Epithelial cell of esophagus (primary cell): ENCODE results near the gene MANBA.

Experiments used
- DNase-seq: peaks from one replicate; pipeline ENCODE4 v3.0.0; 2010; ENCODE audit warnings: low read depth
- H3K4me3 ChIP-seq: 2 replicates; pipeline ENCODE4 v1.5.1; 2011; ENCODE audit warnings: mild to moderate bottlenecking, low read length, control low read depth
- TF ChIP-seq, protein P1 (sequence below): IDR thresholded peaks from 2 replicates; pipeline ENCODE4 v1.5.1; 2011; ENCODE audit warnings: low read depth, mild to moderate bottlenecking, low read length, control low read depth, inconsistent platforms; ENCODE audit not compliant: insufficient read depth; ENCODE audit errors: missing control alignments

MANBA gene

DNA sequence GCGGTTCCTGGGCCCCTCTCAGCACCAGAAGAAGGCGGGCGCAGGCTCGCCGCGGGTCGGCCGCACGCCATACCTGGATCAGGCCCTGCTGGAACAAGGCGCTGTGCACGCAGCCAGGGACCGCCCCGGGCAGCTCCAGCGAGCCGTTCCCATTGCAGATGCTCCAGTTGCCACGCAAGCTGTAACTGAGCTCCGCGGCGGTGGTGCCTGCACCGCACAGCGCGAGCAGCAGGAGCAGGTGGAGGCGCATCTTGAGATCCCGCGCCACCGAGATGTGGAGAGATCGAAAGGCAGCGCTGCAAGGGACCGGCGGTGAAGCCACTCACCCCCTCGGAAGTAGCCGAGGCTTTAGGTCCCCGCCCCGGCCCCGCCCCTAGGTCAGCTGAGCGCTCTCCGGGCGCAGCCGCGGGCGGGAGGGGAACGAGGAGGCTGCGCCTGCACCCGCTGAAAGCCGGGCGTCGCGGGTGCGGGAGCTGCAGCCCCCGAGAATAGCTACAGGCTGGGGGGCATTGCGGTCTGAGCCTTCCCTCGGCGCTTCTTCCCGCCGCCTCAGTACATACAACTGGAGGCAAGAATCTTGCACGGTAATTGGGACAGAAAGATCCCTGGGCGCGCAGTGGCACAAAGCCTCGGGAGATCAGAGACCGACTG, at the start of gene MANBA:
TSS of gene MANBA (minus strand) at position 324 of the 651 bp plus-strand sequence. CDS start at position 250, 74 bp downstream.
- TF ChIP-seq, protein P1, sequence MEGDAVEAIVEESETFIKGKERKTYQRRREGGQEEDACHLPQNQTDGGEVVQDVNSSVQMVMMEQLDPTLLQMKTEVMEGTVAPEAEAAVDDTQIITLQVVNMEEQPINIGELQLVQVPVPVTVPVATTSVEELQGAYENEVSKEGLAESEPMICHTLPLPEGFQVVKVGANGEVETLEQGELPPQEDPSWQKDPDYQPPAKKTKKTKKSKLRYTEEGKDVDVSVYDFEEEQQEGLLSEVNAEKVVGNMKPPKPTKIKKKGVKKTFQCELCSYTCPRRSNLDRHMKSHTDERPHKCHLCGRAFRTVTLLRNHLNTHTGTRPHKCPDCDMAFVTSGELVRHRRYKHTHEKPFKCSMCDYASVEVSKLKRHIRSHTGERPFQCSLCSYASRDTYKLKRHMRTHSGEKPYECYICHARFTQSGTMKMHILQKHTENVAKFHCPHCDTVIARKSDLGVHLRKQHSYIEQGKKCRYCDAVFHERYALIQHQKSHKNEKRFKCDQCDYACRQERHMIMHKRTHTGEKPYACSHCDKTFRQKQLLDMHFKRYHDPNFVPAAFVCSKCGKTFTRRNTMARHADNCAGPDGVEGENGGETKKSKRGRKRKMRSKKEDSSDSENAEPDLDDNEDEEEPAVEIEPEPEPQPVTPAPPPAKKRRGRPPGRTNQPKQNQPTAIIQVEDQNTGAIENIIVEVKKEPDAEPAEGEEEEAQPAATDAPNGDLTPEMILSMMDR = no peak
- peak; percentile 81 for DNase-seq
- H3K4me3 ChIP-seq = peak within 1 kb of the TSS; percentile 76

DNA sequence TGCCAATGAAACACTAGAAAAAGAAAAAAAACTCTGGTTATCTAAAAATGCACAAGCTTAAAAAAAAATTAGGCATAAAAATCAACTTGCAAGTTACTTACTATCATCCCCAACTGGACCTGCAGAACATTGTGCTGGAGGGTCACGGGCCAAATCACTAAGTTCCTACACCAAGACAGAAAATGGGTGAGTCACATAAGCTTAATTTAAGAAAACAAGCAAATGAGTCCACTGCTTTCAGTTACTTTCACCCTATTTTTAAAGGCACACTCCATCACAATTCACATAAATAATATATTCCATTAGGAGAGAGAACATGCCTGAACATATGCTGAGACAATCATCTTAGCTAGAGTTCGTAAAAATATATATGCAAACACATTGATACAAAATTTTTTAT, 48.9 kb upstream of the MANBA start:
- TF ChIP-seq, protein P1 = no peak
- no peak for DNase-seq
- no peak overlapping the region for H3K4me3 ChIP-seq

DNA sequence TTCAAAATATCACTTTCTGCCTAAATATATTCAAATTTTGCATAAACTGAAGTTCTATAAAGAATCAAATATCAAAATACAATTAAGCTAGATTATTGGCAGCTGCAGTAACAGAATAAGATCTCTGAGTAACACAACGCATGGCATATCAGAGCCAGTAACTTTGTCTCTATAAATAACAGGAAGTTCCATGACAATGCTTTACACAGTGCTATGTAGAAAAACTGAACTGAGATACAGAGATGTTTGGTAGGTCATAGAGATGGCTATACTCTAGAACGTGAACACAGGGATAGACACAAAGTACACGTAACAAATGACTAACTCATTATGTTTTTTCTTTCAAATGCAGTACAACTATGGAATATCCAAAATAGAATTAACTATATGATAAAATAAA, 48.4 kb upstream of the MANBA start:
- no peak overlapping the region for H3K4me3 ChIP-seq
- TF ChIP-seq, protein P1 = no peak
- DNase-seq = no peak

DNA sequence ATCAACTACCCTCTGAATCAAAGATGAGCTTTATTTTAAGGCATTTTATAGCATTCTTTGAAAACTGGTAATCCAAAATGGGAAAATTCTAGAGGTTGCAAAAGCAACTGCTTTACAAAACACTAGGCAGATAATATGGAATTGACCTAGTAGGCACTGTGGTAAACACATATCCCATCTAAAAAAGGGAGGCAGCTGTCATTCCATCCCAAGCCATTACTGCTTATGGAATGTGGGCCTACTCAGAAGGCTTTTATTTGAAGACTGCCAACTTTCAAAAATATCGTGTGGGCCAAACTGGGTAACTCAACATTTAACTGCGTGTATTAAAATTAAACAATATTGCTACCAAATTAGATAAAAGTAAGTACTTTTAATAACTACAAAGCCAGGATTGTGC, 47.2 kb upstream of the MANBA start:
- DNase-seq = no peak
- H3K4me3 ChIP-seq = no peak overlapping the region

DNA sequence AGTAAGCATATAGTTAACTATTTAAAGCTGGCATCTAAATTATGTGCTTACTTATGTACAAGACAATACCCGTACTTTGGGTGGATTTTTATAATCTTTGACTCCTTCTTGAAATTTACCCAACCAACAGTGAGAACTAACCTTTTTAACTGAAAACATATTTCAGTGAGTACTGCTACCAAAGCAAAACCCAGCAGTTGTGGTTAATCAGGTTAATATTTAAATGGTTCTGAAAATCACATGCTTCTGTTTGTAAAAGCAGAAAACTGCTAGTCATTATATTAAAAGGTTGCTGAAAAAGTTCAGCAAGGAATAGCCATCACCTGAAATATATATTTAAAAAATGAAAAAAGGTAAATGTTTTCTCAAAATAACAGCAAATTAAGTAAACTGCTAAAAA, 46.6 kb upstream of the MANBA start:
- DNase-seq = no peak
- no peak overlapping the region for H3K4me3 ChIP-seq
- TF ChIP-seq, protein P1 = no peak

More for the DNA sequence above, 47.2 kb upstream of the MANBA start:
- TF ChIP-seq, protein P1 = no peak

DNA sequence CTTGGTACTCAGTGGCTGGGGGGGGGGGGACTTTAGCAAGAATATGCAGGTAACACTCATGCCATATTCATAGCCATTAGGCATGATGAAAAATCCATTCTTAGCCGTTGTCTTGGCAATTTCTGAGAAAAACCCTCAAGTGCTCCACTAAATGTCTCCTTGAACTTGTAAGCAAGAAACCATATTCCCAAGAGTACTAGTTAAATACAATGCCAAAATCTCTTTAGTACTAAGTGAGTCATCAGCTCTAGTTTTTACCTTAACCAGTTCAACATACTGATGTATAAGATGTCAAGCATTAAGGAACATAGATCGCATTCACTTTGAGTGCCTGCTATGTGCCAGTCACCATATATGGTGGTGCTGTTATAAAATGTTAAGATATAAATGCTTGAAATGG, 39.0 kb upstream of the MANBA start:
- no peak overlapping the region for H3K4me3 ChIP-seq
- DNase-seq = no peak
- TF ChIP-seq, protein P1 = no peak

DNA sequence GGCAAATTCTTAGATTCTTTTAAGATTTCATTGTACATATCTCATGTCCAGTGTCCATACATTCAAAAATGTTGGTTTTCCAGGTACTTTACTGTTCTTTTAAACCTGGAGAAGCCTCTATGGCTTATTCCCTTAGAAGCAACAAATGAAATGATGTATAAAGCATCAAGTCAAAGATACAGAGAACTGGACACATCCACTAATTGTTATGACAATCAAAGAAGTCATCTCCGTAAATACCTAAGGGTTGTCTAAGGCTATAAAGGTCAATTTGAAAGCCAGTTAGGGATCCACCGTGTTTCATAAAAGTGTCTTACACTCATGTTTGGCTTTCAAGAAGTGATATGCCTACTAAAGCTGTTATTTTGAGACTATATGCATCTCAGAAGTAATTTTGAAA, 34.2 kb upstream of the MANBA start:
- TF ChIP-seq, protein P1 = no peak
- no peak overlapping the region for H3K4me3 ChIP-seq
- no peak for DNase-seq
